ENCODE data around the gene METTL9. TPM values are rescaled to one million over a fixed set of nuclear protein-coding genes. Genes with fewer than 3 reads are reported as not detected.

METTL9 gene
- total and polyA plus RNA-seq, 2 donors (not counting 1 experiment from before 2014, with no cell fraction given) = 124 to 163 TPM

GRCh38 chr16:21683184-21683583, 83.8 kb downstream of the METTL9 start:
- Histone ChIP-seq H2AFZ (ENCODE audit: low read length) (no peak overlapping the region), H3K4me3 (replicated peaks in 1 of 4; ENCODE audit: control extremely low read depth in 1 of 4, insufficient read depth in 1 of 4, low read depth in 3 of 4, low read length in 4 of 4) (no peak overlapping the region), H3K27ac (ENCODE audit: insufficient read depth, low read length) (no peak overlapping the region), H3K4me2 (ENCODE audit: extremely low read depth, insufficient read depth, low read length) (no peak overlapping the region), H3K9ac (ENCODE audit: insufficient read depth, low read length) (no peak overlapping the region), H4K20me1 (ENCODE audit: control insufficient read depth, extremely low read depth, insufficient read depth, low read length) (no peaks in the 10 kb centered on the region), H3K79me2 (ENCODE audit: control insufficient read depth, insufficient read depth, low read length) (no peaks in the 10 kb centered on the region), H3K27me3 (ENCODE audit: control insufficient read depth, insufficient read depth, low read length) (peaks cover 3% of the 10 kb centered on the region), H3K9me3 (ENCODE audit: control insufficient read depth, insufficient read depth, low read depth, low read length) (no peaks in the 10 kb centered on the region), H3K4me1 (ENCODE audit: control insufficient read depth, extremely low read depth, insufficient read depth, low read length) (no peaks in the 10 kb centered on the region), H3K36me3 (ENCODE audit: control insufficient read depth, insufficient read depth, low read length) (no peaks in the 10 kb centered on the region)
- no peak for DNase-seq (ENCODE audit: low read depth in 2 of 2)
- no peak for TF ChIP-seq CTCF (conservative IDR thresholded peaks at IDR 0.05 in 1 of 2, IDR thresholded peaks at IDR 0.05 in 1 of 2; ENCODE audit: low read depth in 1 of 2, low read length in 2 of 2)
- no peak for TF ChIP-seq EZH2 (IDR thresholded peaks at IDR 0.05; ENCODE audit: low read length, missing control alignments)

- peaks cover 3% of the 10 kb centered on the region for H3K27me3 ChIP-seq (ENCODE audit: control insufficient read depth, insufficient read depth, low read length)
- no peaks in the 10 kb centered on the region for H3K79me2 ChIP-seq (ENCODE audit: control insufficient read depth, insufficient read depth, low read length)
- H3K36me3 ChIP-seq (ENCODE audit: control insufficient read depth, insufficient read depth, low read length) = no peaks in the 10 kb centered on the region
- no peaks in the 10 kb centered on the region for H3K9me3 ChIP-seq (ENCODE audit: control insufficient read depth, insufficient read depth, low read depth, low read length)
- H2AFZ ChIP-seq (ENCODE audit: low read length) = no peak overlapping the region
- no peak overlapping the region for H3K4me3 ChIP-seq (replicated peaks in 1 of 4; ENCODE audit: control extremely low read depth in 1 of 4, insufficient read depth in 1 of 4, low read depth in 3 of 4, low read length in 4 of 4)
- TF ChIP-seq EZH2 (IDR thresholded peaks at IDR 0.05; ENCODE audit: low read length, missing control alignments) = no peak
- peak; percentile 43 to 49 for TF ChIP-seq CTCF (conservative IDR thresholded peaks at IDR 0.05 in 1 of 2, IDR thresholded peaks at IDR 0.05 in 1 of 2; ENCODE audit: low read depth in 1 of 2, low read length in 2 of 2)
- DNase-seq (ENCODE audit: low read depth in 2 of 2) = no peak
- H3K9ac ChIP-seq (ENCODE audit: insufficient read depth, low read length) = no peak overlapping the region
- H3K4me2 ChIP-seq (ENCODE audit: extremely low read depth, insufficient read depth, low read length) = no peak overlapping the region
- no peak overlapping the region for H3K27ac ChIP-seq (ENCODE audit: insufficient read depth, low read length)
- no peaks in the 10 kb centered on the region for H3K4me1 ChIP-seq (ENCODE audit: control insufficient read depth, extremely low read depth, insufficient read depth, low read length)
- H4K20me1 ChIP-seq (ENCODE audit: control insufficient read depth, extremely low read depth, insufficient read depth, low read length) = no peaks in the 10 kb centered on the region
Observed at GRCh38 chr16:21684199-21684598, 84.8 kb downstream of the METTL9 start.

- Histone ChIP-seq H2AFZ (ENCODE audit: low read length) (no peak overlapping the region), H3K27me3 (ENCODE audit: control insufficient read depth, insufficient read depth, low read length) (peaks cover 3% of the 10 kb centered on the region), H3K4me3 (replicated peaks in 1 of 4; ENCODE audit: control extremely low read depth in 1 of 4, insufficient read depth in 1 of 4, low read depth in 3 of 4, low read length in 4 of 4) (no peak overlapping the region), H3K27ac (ENCODE audit: insufficient read depth, low read length) (no peak overlapping the region), H3K79me2 (ENCODE audit: control insufficient read depth, insufficient read depth, low read length) (no peaks in the 10 kb centered on the region), H3K36me3 (ENCODE audit: control insufficient read depth, insufficient read depth, low read length) (no peaks in the 10 kb centered on the region), H3K9me3 (ENCODE audit: control insufficient read depth, insufficient read depth, low read depth, low read length) (no peaks in the 10 kb centered on the region), H3K4me1 (ENCODE audit: control insufficient read depth, extremely low read depth, insufficient read depth, low read length) (no peaks in the 10 kb centered on the region), H3K4me2 (ENCODE audit: extremely low read depth, insufficient read depth, low read length) (no peak overlapping the region), H4K20me1 (ENCODE audit: control insufficient read depth, extremely low read depth, insufficient read depth, low read length) (no peaks in the 10 kb centered on the region), H3K9ac (ENCODE audit: insufficient read depth, low read length) (no peak overlapping the region)
- no peak for DNase-seq (ENCODE audit: low read depth in 2 of 2)
- no peak for TF ChIP-seq EZH2 (IDR thresholded peaks at IDR 0.05; ENCODE audit: low read length, missing control alignments)
- no peak for TF ChIP-seq CTCF (conservative IDR thresholded peaks at IDR 0.05 in 1 of 2, IDR thresholded peaks at IDR 0.05 in 1 of 2; ENCODE audit: low read depth in 1 of 2, low read length in 2 of 2)
Observed at GRCh38 chr16:21685034-21685455, 85.7 kb downstream of the METTL9 start.

Measured in fibroblast of lung (primary cell).